HG03571 (cell line): ENCODE measurements around the gene TNNC1.

Experiments
- ATAC-seq: cut with Tn5 transposase; IDR thresholded peaks from one replicate; pipeline ENCODE4 v1.9.1; 2021; ENCODE audit not compliant: unreplicated experiment

Gene TNNC1

DNA sequence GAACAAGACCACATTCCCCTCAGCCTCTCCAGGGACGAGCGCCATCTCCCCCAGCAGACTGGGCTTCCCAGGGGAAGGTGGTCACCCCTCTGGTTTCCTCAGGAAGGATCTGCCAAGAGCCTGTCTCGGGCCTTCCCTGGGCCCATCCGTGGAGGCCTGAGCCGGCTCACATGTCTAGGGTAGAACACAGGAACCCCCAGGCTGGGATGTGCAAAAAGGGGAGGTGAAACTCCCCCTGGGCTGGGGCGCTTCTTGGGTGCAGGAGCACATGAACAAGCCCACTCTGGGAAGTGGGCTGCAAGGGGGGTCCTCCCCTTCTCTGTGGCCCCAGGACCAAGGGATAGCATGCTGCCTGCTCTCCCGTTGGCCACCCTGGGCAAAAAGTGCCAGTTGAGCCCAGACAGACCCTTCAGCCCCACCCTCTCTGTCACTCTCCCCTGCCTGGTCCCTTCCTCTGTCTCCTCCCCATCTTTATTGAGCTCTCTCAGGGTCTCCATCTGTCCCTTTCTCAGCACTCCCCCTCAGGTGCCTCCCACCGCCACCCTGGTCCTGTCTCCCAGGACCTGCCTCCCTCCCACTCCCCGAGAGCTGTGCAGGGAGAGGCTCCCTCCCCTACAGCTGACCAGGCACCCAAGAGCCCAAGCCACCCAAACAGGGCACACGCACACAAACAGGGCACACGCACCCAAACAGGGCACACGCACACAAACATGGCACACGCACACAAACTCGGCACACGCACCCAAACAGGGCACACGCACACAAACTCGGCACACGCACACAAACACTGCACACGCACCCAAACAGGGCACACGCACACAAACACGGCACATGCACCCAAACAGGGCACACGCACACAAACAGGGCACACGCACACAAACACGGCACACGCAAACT, 9.8 kb downstream of the TNNC1 start:
- ATAC-seq, result no peak

DNA sequence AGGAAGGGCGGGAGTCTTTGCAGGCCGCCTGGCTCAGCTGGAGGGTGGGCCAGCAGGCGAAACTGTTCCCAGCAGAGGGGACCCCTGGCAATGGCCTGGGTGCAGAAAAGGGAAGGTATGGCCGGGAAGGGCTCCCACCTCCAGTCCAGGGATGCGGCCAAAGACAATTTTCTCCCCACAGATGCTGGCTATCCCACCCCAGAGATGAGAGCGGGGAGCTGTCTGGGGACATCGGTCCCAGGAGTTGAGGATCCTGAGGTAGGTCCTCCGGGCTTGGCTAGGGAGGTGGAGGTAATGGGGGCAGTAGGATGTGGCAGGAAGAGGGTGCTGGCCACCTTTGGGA, 10.6 kb downstream of the TNNC1 start:
- no peak for ATAC-seq

GRCh38 chr3:52442409-52443267, 11.2 kb downstream of the TNNC1 start:
- ATAC-seq, result no peak

DNA sequence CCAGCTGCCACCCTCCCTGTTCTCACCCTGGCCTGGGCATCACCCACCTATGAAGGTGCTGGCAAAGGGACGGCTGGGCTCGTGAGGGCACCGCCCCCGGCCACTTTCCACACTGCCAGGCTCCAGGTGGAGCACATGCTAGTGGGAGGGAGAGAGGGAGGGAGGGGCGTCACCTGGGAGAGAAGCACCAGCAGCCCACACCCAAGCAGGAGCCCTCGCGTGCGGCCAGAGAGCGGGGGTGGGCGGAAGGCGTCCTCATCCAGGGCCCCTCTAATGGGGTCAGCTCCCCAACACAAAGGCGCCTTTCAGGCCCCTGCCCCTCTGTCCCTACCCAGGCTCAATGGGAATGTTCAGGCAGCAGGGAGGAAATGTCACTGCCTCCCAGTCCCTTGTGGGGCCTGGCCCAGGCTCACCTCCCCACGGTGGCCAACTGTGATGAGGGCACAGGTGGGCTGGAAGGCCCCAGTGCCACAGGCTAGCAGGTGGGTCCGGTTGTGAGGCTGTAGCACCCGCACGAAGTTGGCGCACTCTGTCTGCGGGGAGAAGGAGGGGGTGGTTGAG, 12.0 kb downstream of the TNNC1 start:
- ATAC-seq, result no peak

- ATAC-seq, result no peak
Observed at GRCh38 chr3:52441091-52441771, 12.6 kb downstream of the TNNC1 start.

- ATAC-seq, result no peak
Observed at GRCh38 chr3:52440671-52441070, 13.2 kb downstream of the TNNC1 start.

- no peak for ATAC-seq
Observed at GRCh38 chr3:52440249-52440551, 13.6 kb downstream of the TNNC1 start.

DNA sequence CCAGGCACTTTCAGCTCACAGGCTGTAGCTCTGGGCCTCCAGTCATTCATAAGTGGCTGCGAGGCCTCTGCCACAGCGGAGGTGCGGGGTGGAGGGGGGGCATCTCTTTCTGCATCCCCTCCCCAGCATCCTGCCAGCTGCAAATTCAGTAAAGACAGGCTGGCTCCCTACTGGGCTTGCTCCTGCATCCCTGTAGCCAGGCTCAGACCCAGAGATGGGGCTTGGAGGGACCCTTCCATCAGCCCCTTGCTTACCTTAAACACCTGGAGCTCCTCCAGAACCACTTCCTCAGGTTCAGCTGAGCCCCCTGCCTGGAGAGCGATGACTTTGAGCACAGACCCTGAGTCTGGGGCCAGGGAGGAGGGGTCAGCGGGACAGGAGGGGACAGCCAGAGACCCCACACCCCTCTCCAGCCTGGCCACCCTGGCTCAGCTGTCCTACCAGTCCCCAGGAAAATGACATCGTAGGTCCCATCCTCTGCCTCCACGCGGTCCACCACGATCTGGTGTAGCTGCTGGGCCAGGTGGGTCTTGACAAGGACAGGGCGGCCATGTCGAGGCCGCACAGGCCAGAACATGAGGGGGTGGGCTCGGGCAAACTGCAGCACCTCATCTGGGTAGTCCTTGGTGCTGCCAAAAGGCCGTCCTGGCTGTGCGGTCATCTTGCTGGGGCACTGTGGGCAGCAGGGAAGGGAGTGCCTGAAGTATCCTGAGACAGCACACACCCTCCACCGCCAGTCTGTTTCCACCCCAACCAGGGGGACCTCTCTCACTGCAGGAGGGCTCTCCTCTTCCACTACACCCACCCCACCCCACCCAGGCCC, 14.2 kb downstream of the TNNC1 start:
- ATAC-seq, result no peak

DNA sequence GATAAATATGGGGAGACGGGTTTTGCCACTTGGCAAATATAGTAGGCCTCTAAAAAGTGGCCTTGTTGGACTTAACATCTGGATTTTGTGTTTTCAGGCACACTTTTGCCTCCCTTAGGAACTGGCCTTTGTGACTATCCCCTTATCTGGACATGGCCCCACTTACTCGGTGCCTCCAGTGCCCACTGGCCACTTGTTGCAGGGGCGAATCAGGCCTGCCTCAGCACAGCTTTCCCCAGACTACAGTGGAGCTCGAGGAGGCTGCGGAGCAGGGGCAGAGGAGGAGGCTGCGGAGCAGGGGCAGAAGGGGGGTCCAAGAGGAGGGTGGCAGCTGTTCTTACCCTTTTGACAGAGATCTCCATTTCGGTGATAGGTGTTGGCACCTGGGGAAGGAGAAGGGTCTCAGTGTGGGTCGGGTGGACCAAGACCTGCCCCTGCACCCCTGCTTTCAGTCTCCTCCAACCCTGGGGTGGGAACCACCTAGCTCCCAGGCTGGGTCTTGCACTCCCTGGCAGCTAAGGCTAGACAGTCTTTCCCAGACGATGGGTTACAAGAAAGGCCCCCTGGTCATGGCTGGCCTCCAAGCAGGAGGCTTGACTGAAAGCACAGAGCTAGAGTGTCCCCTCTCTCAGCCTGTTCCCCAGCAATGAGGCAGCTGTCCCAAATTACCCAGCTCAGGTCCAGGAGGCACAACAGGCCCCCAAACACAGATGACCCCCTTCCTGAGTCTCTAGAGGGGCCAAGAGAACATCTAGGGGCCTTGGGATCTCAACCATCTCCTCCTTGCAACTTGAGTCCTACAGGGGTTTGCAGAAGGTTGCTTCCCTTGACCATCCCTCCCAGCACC, 15.0 kb downstream of the TNNC1 start:
- no peak for ATAC-seq

DNA sequence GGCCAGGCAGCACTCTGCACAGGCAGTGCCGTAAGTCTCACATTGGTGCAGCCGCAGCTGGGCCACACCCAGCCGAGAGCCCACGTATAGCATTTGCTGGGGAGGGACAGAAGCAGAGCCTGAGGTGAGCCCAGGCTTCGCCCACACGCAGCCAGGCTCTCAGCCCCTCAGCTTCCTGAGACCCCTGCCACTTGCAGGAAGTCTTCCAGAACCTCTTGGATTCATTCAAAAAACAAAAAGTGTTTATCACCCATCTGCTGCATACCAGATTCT, 15.8 kb downstream of the TNNC1 start:
- no peak for ATAC-seq

DNA sequence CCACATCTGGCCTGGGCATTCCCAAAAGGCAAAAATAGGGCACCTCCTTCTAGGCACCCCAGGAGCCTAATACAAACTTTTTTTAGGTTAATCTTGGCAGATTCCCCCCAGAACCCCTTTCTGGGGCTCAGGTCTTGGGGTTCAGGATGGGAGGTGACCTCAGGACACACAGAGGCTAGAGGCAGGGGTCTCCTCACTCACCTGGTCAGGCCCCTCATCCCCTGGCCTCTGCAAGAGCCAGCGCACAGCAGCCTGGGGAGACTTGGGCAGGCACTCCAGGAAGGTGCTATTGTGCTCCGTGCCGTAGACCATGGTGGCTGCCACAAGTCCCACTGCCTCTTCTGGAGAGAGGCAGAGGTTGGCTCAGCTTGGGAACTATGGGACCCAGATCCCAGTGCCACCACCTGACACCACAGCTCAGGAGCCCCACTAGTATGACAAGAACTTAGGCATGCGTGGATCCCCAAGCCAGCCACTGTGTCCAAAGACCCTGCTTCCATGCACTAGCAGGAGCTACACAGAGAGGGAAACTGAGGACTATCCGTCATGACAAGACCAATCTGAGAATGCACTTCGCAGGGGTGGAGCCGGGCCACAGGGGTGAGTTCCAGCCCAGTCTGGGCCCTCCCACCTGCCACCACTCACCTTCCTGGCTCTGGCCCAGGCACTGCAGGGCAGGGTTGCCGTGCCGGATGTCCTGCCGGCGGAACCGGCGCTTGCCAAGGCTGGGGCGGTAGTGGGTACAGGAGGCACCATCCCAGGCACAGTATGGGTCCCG, 16.3 kb downstream of the TNNC1 start:
- ATAC-seq, result no peak

GRCh38 chr3:52436500-52437149, 17.2 kb downstream of the TNNC1 start:
- ATAC-seq, result no peak

GRCh38 chr3:52435246-52436101, 18.4 kb downstream of the TNNC1 start:
- no peak for ATAC-seq

- no peak for ATAC-seq
Observed at GRCh38 chr3:52434491-52435115, 19.2 kb downstream of the TNNC1 start.

DNA sequence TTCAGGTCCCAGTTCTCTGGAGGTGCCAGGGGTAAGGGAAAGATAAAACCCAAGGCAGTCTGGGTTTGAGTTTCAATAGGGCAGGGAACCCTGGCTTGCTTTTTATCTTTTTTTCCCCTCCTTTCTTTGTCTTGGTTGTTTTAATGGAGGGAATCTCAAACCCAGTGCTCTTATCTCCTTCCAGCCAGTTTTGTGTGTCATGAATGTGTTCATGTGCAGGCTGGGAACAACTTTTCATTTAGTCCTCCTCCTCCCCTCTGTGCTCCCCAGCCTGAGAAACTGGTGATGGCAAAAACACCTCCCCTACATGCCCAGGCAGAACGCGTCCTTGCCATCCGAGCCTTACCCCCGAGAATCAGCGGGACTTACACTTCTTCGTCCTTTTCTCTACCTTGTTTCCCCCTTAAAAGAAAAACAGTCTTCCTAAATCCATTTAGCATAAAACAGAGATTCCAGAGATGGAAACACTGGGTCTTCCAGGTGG, 19.8 kb downstream of the TNNC1 start:
- ATAC-seq, result no peak

DNA sequence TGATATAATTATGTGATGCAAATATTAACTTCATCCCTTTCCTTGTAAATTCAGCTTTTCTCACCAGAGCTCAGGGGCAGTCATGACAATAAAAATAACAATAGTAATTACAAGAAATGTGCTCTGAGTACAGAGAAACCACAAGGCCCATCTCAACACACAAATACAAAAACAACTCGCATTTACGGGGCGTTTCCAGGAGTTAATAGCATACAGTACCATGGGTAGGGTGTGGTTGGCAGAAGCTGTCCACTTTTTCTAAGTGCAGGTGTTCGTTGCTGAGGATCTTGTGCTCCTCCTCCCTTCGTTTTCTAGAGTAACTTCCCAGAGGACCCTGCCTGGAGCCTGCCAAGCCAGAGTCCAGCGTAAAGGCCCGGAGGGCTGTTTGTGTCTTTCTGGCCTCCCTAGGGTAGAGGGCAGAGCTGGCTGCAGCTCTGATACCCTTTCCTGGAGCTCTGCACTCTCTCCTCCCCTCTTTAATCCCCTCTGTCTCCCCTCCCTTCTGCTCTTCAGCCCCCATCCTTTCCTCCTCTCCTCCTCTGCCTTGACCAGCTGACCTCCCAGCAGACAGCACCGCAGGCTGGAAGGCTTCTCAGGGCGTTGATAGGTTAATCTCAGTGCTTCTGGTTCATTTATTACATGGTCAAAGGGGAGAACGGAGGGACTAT, 20.4 kb downstream of the TNNC1 start:
- no peak for ATAC-seq
